ENCODE data around the gene RCOR1. TPM values are rescaled to one million over a fixed set of nuclear protein-coding genes. Genes with fewer than 3 reads are reported as not detected.

RCOR1 gene
- total and polyA plus RNA-seq, 2 of the 4 experiments (the other 2 are of a cell fraction) = 9.0 to 11.2 TPM

DNA sequence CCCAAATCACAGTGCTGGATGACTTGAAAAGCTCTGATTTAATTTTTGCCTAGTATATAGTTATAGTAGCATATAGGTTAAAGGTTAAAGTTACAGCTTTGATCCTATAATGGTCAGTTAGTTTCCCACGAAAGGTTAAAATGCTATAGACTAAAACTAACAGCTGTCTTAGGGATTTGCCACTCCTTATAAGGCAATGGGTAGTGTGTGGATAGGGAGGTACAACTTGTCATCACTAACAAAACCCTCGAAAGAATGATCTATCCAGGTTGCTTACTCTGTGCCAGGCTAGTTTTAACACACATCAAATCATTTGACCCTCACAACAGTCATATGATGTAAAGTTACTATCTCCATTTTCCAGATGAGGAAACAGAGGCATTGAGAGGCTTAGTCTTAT is 11.7 kb downstream of the RCOR1 start:
- peaks cover 2% of the 10 kb centered on the region; the same call in 1 of the 2 replicates for H3K36me3 ChIP-seq (ENCODE audit: control insufficient read depth, insufficient read depth, low read length)
- intact Hi-C loops (cut with micrococcal nuclease) (no loop called here), in situ Hi-C loops (cut with MboI; ENCODE audit: low sequenced_read_pairs) (no loop called here), dilution Hi-C loops (cut with HindIII; ENCODE audit: low sequenced_read_pairs, unreplicated experiment) (no loop called here)
- H2AFZ ChIP-seq (replicated peaks; ENCODE audit: low read length, poor library complexity) = no peak overlapping the region
- H3K27ac ChIP-seq (ENCODE audit: insufficient read depth, low read length) = no peak overlapping the region
- TSS peak; percentile 37 for BruUV-seq (replicated peaks)
- H3K4me3 ChIP-seq (ENCODE audit: insufficient read depth, low read depth, low read length) = no peak overlapping the region
- H3K4ac ChIP-seq (ENCODE audit: low read depth, low read length) = no peak overlapping the region
- H2AK5ac ChIP-seq (ENCODE audit: low read depth, low read length) = no peak overlapping the region
- ChIA-PET CTCF (interaction anchor here (1.9 kb wide), 1 partner anchor 10 kb away, joined by 7 read pairs; no protein-coding TSS in a partner anchor), POLR2A (ENCODE audit: unreplicated experiment) (no interaction called here)
- H4K5ac ChIP-seq (ENCODE audit: low read depth, low read length) = no peak overlapping the region
- no peak overlapping the region for H3K18ac ChIP-seq (ENCODE audit: low read depth, low read length)
- H3K4me1 ChIP-seq (ENCODE audit: control insufficient read depth, insufficient read depth, low read length) = peaks cover 8% of the 10 kb centered on the region
- peaks cover 28 to 78% of the 10 kb centered on the region in 2 experiments for H3K79me1 ChIP-seq (ENCODE audit: low read depth in 1 of 2, low read length in 2 of 2)
- H2BK20ac ChIP-seq (ENCODE audit: low read depth, low read length) = no peak overlapping the region
- H3K14ac ChIP-seq (replicated peaks; ENCODE audit: low read depth, low read length) = no peak overlapping the region
- no peaks in the 10 kb centered on the region for H3K9me3 ChIP-seq (ENCODE audit: control insufficient read depth, insufficient read depth, low read length)
- ATAC-seq (ENCODE audit: low read depth) = no peak
- no peak overlapping the region for H2AK9ac ChIP-seq (replicated peaks; ENCODE audit: low read depth, low read length, poor library complexity)
- H3K56ac ChIP-seq (ENCODE audit: extremely low read depth, insufficient read depth, low read length) = no peak overlapping the region
- H3K23ac ChIP-seq (ENCODE audit: low read depth, low read length) = no peak overlapping the region
- H2BK5ac ChIP-seq (ENCODE audit: low read depth, low read length, poor library complexity, severe bottlenecking) = no peak overlapping the region
- TF ChIP-seq NFE2L2 (IDR thresholded peaks at IDR 0.05; ENCODE audit: low read depth, low read length) = no peak
- no peak for TF ChIP-seq RAD21 (IDR thresholded peaks at IDR 0.05; ENCODE audit: low read length)
- TF ChIP-seq MAFK (IDR thresholded peaks at IDR 0.05; ENCODE audit: low read depth, low read length) = no peak
- TF ChIP-seq MAZ (IDR thresholded peaks at IDR 0.05; ENCODE audit: borderline replicate concordance, low read depth, low read length) = no peak
- no peak for TF ChIP-seq BHLHE40 (IDR thresholded peaks at IDR 0.05; ENCODE audit: low read depth, low read length)
- no peak for TF ChIP-seq MXI1 (IDR thresholded peaks at IDR 0.05; ENCODE audit: borderline replicate concordance, low read depth, low read length)
- TF ChIP-seq ELK1 (IDR thresholded peaks at IDR 0.05; ENCODE audit: borderline replicate concordance, low read depth, low read length) = no peak
- TF ChIP-seq POLR2A (IDR thresholded peaks at IDR 0.05; ENCODE audit: low read depth, low read length) = no peak
- TF ChIP-seq CTCF (conservative IDR thresholded peaks at IDR 0.05; ENCODE audit: low read depth, low read length) = no peak
- TF ChIP-seq CHD1 (IDR thresholded peaks at IDR 0.05; ENCODE audit: low read depth, low read length) = no peak
- no peak for TF ChIP-seq FOS (IDR thresholded peaks at IDR 0.05; ENCODE audit: low read depth, low read length)
- no peak overlapping the region for H2BK15ac ChIP-seq (ENCODE audit: low read depth, low read length)
- H2BK120ac ChIP-seq (ENCODE audit: low read depth, low read length) = no peak overlapping the region
- no peak overlapping the region for H3K9ac ChIP-seq (ENCODE audit: low read depth, low read length)
- peaks cover 72% of the 10 kb centered on the region for H4K20me1 ChIP-seq (ENCODE audit: insufficient read depth, low read length)
- H3K27me3 ChIP-seq (ENCODE audit: control insufficient read depth, insufficient read depth, low read length) = no peaks in the 10 kb centered on the region
- DNase-seq = no peak
- no CpG with 5 or more reads among the region's 2 CpGs for WGBS, 2 experiments (ENCODE audit: extremely low coverage in 2 of 2, insufficient read length in 1 of 2)
- no peak overlapping the region for H4K8ac ChIP-seq (ENCODE audit: low read depth in 2 of 2, low read length in 2 of 2)
- H3K4me2 ChIP-seq (ENCODE audit: low read depth, low read length) = no peak overlapping the region
- peaks cover 10% of the 10 kb centered on the region for H3K9me1 ChIP-seq (ENCODE audit: insufficient read depth, low read length)
- H4K91ac ChIP-seq (ENCODE audit: insufficient read depth, low read depth, low read length) = no peak overlapping the region
